ENCODE results near the gene RPS6KA4.
"Not testable (repeated sequence)": the region's sequence is repeated elsewhere in the genome, so short reads cannot be mapped to it uniquely, and the experiment has no call there.

Gene RPS6KA4

GRCh38 chr11:64321533-64321932, 37.4 kb upstream of the RPS6KA4 start:
- peak overlapping the region; percentile 100 for H3K27ac ChIP-seq
- TF ChIP-seq CTCF (conservative IDR thresholded peaks at IDR 0.05) = no peak

- no peak for TF ChIP-seq CTCF (conservative IDR thresholded peaks at IDR 0.05)
- H3K27ac ChIP-seq = no peak overlapping the region; the same call in 1 of the 2 replicates
These were observed 36.1 kb upstream of the RPS6KA4 start for GRCh38 chr11:64322925-64323260.

- no peak for TF ChIP-seq CTCF (conservative IDR thresholded peaks at IDR 0.05)
- H3K27ac ChIP-seq = no peak overlapping the region; the same call in 1 of the 2 replicates
These were observed 35.6 kb upstream of the RPS6KA4 start for GRCh38 chr11:64323373-64323772.

- H3K27ac ChIP-seq = not testable (repeated sequence)
These were observed 35.0 kb upstream of the RPS6KA4 start for GRCh38 chr11:64323984-64324383.

- no peak for TF ChIP-seq CTCF (conservative IDR thresholded peaks at IDR 0.05)
- H3K27ac ChIP-seq = peak overlapping the region; percentile 10; the same call in 1 of the 2 replicates
These were observed 34.1 kb upstream of the RPS6KA4 start for GRCh38 chr11:64324692-64325469.

- peak overlapping the region; percentile 93 for H3K27ac ChIP-seq
- no peak for TF ChIP-seq CTCF (conservative IDR thresholded peaks at IDR 0.05)
These were observed 31.6 kb upstream of the RPS6KA4 start for GRCh38 chr11:64327375-64327774.

- TF ChIP-seq CTCF (conservative IDR thresholded peaks at IDR 0.05) = no peak
- H3K27ac ChIP-seq = peak overlapping the region; percentile 93
These were observed 31.0 kb upstream of the RPS6KA4 start for GRCh38 chr11:64327993-64328392.

GRCh38 chr11:64330888-64331287, 28.1 kb upstream of the RPS6KA4 start:
- no peak for TF ChIP-seq CTCF (conservative IDR thresholded peaks at IDR 0.05)
- peak overlapping the region; percentile 93 for H3K27ac ChIP-seq
